ENCODE data around the gene TNFRSF1A. TPM values are rescaled to one million over a fixed set of nuclear protein-coding genes. Genes with fewer than 3 reads are reported as not detected.
A peak's percentile ranks its signal among the peaks of the same experiment; 100 is the strongest.

Gene TNFRSF1A
- total RNA-seq, 1 experiment from 2014 or later = 44.1 TPM

DNA sequence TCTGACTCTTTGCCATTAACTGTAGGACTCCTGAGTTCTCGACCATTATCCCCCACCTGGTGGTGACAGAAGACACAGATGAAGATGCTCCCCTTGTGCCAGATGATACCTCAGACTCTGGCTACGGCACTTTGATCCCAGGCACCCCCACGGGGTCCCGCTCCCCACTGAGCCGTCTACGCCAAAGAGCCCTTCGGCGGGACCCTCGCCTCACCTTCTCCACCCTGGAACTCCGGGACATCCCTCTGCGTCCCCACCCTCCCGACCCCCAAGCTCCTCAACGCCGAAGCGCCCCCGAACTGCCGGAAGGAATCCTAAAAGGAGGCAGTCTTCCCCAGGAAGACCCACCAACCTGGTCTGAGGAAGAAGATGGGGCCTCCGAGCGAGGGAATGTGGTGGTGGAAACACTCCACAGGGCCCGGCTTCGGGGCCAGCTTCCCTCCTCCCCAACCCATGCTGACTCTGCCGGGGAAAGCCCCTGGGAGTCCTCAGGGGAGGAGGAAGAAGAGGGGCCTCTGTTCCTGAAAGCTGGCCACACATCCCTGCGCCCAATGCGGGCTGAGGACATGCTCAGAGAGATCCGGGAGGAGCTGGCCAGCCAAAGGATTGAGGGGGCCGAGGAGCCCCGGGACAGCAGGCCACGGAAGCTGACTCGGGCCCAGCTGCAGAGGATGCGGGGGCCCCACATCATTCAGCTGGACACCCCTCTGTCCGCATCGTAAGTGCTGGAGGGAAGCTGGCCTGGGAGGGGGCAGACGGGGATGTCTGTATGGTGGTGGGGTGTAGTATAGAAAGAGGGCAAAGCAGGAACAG is 14.4 kb downstream of the TNFRSF1A start:
- Mint-ChIP-seq H3K9me3 (no peaks in the 10 kb centered on the region), H3K27me3 (ENCODE audit: low read depth) (no peaks in the 10 kb centered on the region), H3K36me3 (peaks cover 27% of the 10 kb centered on the region), H3K4me3 (no peak overlapping the region), H3K4me1 (peaks cover 52% of the 10 kb centered on the region), H3K27ac (no peak overlapping the region)
- ChIA-PET POLR2A (interaction anchor here (0.9 to 1.9 kb wide), 5 partner anchors 9 to 47 kb away, joined by 3 to 16 read pairs (median 3); partner anchors contain the start of gene TNFRSF1A), CTCF (interaction anchor here (0.6 to 5.0 kb wide), 15 partner anchors 9 to 211 kb away, joined by 3 to 59 read pairs (median 13); partner anchors contain the start of genes TNFRSF1A and VAMP1)
- no peak for DNase-seq (ENCODE audit: low spot score)
- TF ChIP-seq ZNF263 (CRISPR knock-in tag; IDR thresholded peaks at IDR 0.05; ENCODE audit: low read depth) = peak; percentile 75; the same call in 1 of the 2 replicates
- TF ChIP-seq, protein P1, sequence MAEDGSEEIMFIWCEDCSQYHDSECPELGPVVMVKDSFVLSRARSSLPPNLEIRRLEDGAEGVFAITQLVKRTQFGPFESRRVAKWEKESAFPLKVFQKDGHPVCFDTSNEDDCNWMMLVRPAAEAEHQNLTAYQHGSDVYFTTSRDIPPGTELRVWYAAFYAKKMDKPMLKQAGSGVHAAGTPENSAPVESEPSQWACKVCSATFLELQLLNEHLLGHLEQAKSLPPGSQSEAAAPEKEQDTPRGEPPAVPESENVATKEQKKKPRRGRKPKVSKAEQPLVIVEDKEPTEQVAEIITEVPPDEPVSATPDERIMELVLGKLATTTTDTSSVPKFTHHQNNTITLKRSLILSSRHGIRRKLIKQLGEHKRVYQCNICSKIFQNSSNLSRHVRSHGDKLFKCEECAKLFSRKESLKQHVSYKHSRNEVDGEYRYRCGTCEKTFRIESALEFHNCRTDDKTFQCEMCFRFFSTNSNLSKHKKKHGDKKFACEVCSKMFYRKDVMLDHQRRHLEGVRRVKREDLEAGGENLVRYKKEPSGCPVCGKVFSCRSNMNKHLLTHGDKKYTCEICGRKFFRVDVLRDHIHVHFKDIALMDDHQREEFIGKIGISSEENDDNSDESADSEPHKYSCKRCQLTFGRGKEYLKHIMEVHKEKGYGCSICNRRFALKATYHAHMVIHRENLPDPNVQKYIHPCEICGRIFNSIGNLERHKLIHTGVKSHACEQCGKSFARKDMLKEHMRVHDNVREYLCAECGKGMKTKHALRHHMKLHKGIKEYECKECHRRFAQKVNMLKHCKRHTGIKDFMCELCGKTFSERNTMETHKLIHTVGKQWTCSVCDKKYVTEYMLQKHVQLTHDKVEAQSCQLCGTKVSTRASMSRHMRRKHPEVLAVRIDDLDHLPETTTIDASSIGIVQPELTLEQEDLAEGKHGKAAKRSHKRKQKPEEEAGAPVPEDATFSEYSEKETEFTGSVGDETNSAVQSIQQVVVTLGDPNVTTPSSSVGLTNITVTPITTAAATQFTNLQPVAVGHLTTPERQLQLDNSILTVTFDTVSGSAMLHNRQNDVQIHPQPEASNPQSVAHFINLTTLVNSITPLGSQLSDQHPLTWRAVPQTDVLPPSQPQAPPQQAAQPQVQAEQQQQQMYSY (CRISPR knock-in tag; IDR thresholded peaks at IDR 0.05) = no peak
- no peak for ATAC-seq

DNA sequence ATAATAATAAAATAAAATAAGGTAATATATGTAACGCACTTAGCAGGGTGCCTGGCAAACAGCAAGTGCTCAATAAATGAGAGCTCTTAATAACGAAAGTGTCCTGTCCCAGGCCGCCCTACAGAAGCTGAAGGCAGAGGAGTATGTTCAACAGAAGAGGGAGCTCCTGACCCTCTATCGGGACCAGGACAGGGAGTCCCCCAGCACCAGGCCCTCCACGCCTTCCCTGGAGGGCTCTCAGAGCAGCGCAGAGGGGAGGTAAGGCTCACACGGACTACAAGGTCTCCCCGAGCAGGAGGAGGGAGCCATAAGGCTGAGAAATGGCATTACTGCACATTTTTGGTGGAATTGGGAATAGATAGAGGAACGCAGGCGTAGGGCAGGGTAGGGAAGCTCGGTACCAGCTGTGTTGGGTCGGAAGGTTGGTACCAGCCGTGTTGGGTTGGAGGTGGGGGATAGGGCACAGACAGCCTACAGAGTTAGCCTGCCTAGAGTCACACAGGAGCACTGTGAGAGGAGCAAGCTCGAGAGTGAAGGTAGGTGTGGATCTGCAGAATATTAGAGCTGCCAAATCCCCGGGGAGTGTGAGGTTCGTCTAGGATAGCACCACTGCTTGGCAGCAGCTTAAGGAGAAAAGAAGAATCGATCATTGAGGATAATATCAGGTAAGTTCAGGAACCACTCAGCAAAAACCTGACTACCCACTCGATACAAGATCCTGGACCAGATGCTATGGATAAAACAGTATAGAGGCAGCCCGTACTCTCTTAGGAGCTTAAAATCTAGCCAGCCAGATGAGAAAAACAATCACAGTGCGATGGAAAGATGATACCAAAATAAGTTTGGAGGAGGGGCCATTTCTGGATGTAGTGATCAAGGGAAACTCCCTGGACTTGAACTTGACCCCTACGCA is 15.3 kb downstream of the TNFRSF1A start:
- POLR2A ChIA-PET = interaction anchor here (0.7 to 1.9 kb wide), 6 partner anchors 10 to 208 kb away, joined by 3 to 16 read pairs (median 4); partner anchors contain the start of genes GAPDH, TNFRSF1A and VAMP1
- peak; percentile 73 for DNase-seq (ENCODE audit: low spot score)
- CTCF ChIA-PET = interaction anchor here (0.6 to 5.0 kb wide), 34 partner anchors 9 to 338 kb away, joined by 3 to 59 read pairs (median 6); partner anchors contain the start of genes LTBR, MRPL51, TNFRSF1A and VAMP1

DNA sequence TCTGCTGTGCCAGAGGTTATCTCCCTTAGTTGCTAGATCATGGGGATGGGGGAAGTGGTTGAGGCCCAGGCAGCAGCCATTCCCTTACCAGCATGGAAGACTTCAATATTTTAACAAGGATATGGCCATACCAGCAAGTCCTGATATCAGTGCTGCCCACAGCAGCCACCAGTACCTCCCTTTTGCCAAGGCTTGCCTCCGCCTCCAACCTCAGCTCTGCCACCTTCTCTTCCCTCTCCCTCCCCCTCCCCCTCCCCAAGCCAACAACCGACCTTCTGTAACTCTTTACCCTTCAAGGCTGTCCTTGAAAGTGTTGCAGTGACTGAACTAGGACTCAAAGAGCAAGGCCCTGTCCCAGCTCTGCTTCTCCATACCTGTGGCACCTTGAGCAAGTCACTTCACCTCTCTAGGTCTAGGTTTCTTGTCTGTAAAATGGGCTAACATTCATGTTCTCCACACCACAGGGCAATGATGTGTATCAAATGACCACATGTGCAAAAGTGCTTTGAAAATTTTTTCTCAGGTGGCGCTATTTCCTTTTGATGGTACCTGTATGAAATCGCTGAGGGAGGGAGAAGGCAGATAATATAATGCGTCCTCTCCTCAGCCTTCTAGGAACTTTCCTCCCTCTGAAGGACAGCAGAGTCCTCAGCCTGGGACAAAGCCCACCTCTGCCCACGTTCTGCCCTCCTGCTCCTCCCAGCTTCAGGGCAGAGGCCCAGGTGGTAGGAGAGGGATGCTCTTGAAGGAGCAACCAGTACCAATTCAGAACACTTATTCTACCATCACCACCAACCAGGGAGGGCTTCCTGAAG is 16.7 kb downstream of the TNFRSF1A start:
- peaks cover 69% of the 10 kb centered on the region for H3K4me1 Mint-ChIP-seq
- TF ChIP-seq, protein P2, sequence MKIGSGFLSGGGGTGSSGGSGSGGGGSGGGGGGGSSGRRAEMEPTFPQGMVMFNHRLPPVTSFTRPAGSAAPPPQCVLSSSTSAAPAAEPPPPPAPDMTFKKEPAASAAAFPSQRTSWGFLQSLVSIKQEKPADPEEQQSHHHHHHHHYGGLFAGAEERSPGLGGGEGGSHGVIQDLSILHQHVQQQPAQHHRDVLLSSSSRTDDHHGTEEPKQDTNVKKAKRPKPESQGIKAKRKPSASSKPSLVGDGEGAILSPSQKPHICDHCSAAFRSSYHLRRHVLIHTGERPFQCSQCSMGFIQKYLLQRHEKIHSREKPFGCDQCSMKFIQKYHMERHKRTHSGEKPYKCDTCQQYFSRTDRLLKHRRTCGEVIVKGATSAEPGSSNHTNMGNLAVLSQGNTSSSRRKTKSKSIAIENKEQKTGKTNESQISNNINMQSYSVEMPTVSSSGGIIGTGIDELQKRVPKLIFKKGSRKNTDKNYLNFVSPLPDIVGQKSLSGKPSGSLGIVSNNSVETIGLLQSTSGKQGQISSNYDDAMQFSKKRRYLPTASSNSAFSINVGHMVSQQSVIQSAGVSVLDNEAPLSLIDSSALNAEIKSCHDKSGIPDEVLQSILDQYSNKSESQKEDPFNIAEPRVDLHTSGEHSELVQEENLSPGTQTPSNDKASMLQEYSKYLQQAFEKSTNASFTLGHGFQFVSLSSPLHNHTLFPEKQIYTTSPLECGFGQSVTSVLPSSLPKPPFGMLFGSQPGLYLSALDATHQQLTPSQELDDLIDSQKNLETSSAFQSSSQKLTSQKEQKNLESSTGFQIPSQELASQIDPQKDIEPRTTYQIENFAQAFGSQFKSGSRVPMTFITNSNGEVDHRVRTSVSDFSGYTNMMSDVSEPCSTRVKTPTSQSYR (CRISPR knock-in tag; IDR thresholded peaks at IDR 0.05) = no peak
- no peaks in the 10 kb centered on the region for H3K27me3 Mint-ChIP-seq (ENCODE audit: low read depth)
- no peak for DNase-seq (ENCODE audit: low spot score)
- no peaks in the 10 kb centered on the region for H3K9me3 Mint-ChIP-seq
- H3K36me3 Mint-ChIP-seq = peaks cover 20% of the 10 kb centered on the region
- ChIA-PET CTCF (interaction anchor here (1.0 to 5.0 kb wide), 10 partner anchors 10 to 140 kb away, joined by 3 to 59 read pairs (median 14); no protein-coding TSS in a partner anchor), POLR2A (interaction anchor here (1.9 kb wide), 1 partner anchor 11 kb away, joined by 16 read pairs; no protein-coding TSS in a partner anchor)
- peak overlapping the region; percentile 55 for H3K4me3 Mint-ChIP-seq
- H3K27ac Mint-ChIP-seq = peak overlapping the region; percentile 95
- ATAC-seq = no peak

More for the DNA sequence above, 15.3 kb downstream of the TNFRSF1A start:
- Mint-ChIP-seq H3K4me3 (no peak overlapping the region), H3K4me1 (peaks cover 60% of the 10 kb centered on the region), H3K27ac (peak overlapping the region; percentile 94), H3K27me3 (ENCODE audit: low read depth) (no peaks in the 10 kb centered on the region), H3K9me3 (no peaks in the 10 kb centered on the region), H3K36me3 (peaks cover 23% of the 10 kb centered on the region)
- TF ChIP-seq, protein P3, sequence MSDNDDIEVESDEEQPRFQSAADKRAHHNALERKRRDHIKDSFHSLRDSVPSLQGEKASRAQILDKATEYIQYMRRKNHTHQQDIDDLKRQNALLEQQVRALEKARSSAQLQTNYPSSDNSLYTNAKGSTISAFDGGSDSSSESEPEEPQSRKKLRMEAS (CRISPR knock-in tag; IDR thresholded peaks at IDR 0.05) = 0 out of 2 replicates have a peak, but pooled peaks have one; percentile 28
- TF ChIP-seq, protein P4, sequence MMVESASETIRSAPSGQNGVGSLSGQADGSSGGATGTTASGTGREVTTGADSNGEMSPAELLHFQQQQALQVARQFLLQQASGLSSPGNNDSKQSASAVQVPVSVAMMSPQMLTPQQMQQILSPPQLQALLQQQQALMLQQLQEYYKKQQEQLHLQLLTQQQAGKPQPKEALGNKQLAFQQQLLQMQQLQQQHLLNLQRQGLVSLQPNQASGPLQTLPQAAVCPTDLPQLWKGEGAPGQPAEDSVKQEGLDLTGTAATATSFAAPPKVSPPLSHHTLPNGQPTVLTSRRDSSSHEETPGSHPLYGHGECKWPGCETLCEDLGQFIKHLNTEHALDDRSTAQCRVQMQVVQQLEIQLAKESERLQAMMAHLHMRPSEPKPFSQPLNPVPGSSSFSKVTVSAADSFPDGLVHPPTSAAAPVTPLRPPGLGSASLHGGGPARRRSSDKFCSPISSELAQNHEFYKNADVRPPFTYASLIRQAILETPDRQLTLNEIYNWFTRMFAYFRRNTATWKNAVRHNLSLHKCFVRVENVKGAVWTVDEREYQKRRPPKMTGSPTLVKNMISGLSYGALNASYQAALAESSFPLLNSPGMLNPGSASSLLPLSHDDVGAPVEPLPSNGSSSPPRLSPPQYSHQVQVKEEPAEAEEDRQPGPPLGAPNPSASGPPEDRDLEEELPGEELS (CRISPR knock-in tag; IDR thresholded peaks at IDR 0.05) = no peak
- TF ChIP-seq ATF1 (CRISPR knock-in tag; IDR thresholded peaks at IDR 0.05) = no peak
- peak; percentile 72 for ATAC-seq
